GM18907 (cell line): ENCODE data around the gene DISC1.

Experiments used
- ATAC-seq: cut with Tn5 transposase; IDR thresholded peaks from one replicate; pipeline ENCODE4 v1.9.1; 2021; ENCODE audit warnings: mild to moderate bottlenecking, moderate library complexity; ENCODE audit not compliant: unreplicated experiment

Gene DISC1

GRCh38 chr1:232059726-232060374 is 433.3 kb downstream of the DISC1 start:
- ATAC-seq = no peak

- no peak for ATAC-seq
Measured at GRCh38 chr1:232062967-232063366, 436.4 kb downstream of the DISC1 start.

- no peak for ATAC-seq
Measured at GRCh38 chr1:232066521-232066920, 439.9 kb downstream of the DISC1 start.

GRCh38 chr1:232074265-232074664 is 447.7 kb downstream of the DISC1 start:
- ATAC-seq = no peak

- no peak for ATAC-seq
Measured at GRCh38 chr1:232077809-232078208, 451.2 kb downstream of the DISC1 start.

GRCh38 chr1:232084584-232085223 is 458.1 kb downstream of the DISC1 start:
- no peak for ATAC-seq

- ATAC-seq = no peak
Measured at GRCh38 chr1:232090816-232091215, 464.2 kb downstream of the DISC1 start.
